H1 (cell line): Measurements from ENCODE around the gene SYTL5. TPM values are rescaled to one million over a fixed set of nuclear protein-coding genes. Genes with fewer than 3 reads are reported as not detected.

Experiments used
- CTCF ChIA-PET: fragments of 300-600 bp; sonication (Branson Sonifier 250); formaldehyde crosslinking; loops from one replicate; lab custom pipeline; 2021; ENCODE audit not compliant: partially characterized antibody; lab: Charles Lee
- POLR2A ChIA-PET: fragments of 300-600 bp; sonication (Branson Sonifier 250); formaldehyde crosslinking; loops from one replicate; lab custom pipeline; 2021; ENCODE audit warnings: inconsistent platforms; ENCODE audit not compliant: partially characterized antibody; lab: Charles Lee
- DNase-seq, 2 experiments: peaks; one replicate each; pipeline versions ENCODE4 v3.0.0 to v3.0.0-alpha.2; 2010 to 2022; ENCODE audit warnings: low spot score in 2 of 2, low read depth in 1 of 2, mixed read lengths in 1 of 2
- FAIRE-seq: peaks from 2 replicates; lab custom pipeline; 2011; peaks lifted over from hg19 to GRCh38; lab: Jason Lieb, UNC
- H2AFZ ChIP-seq: 2 replicates; pipeline ENCODE4 v1.8.1; 2012; ENCODE audit warnings: low read length, inconsistent platforms
- H2AK5ac ChIP-seq: 2 replicates; pipeline ENCODE4 v1.6.1; 2013; ENCODE audit warnings: low read depth, low read length
- H2BK120ac ChIP-seq: replicated peaks from 2 replicates; pipeline ENCODE3; 2013; ENCODE audit warnings: low read depth, low read length, inconsistent platforms
- H2BK12ac ChIP-seq: 2 replicates; pipeline ENCODE4 v1.6.1; 2013; ENCODE audit warnings: low read depth, low read length
- H2BK15ac ChIP-seq: 2 replicates; pipeline ENCODE4 v1.6.1; 2013; ENCODE audit warnings: low read length
- H2BK20ac ChIP-seq: 2 replicates; pipeline ENCODE4 v1.6.1; 2013; ENCODE audit warnings: low read length
- H2BK5ac ChIP-seq: 2 replicates; pipeline ENCODE4 v1.6.1; 2013; ENCODE audit warnings: low read depth, low read length
- H3K14ac ChIP-seq: 2 replicates; pipeline ENCODE4 v1.6.1; 2013; ENCODE audit warnings: inconsistent platforms; ENCODE audit not compliant: insufficient read length
- H3K18ac ChIP-seq: 2 replicates; pipeline ENCODE4 v1.6.1; 2013; ENCODE audit warnings: low read length; ENCODE audit errors: extremely low read depth
- H3K23ac ChIP-seq: 2 replicates; pipeline ENCODE4 v1.6.1; 2013; ENCODE audit warnings: inconsistent platforms; ENCODE audit not compliant: insufficient read length
- H3K23me2 ChIP-seq: 2 replicates; pipeline ENCODE4 v1.6.1; 2013; ENCODE audit warnings: low read depth, low read length
- H3K27ac ChIP-seq: 2 replicates; pipeline ENCODE4 v1.6.1; 2011; ENCODE audit warnings: low read depth, low read length, inconsistent platforms
- H3K27me3 ChIP-seq, 4 experiments: replicated peaks in 1 of 4; 1 replicate in 1 of 4; 2 replicates in 3 of 4; pipeline versions ENCODE4 v1.6.1 to v1.8.1; 2011 to 2013; ENCODE audit warnings: low read length in 3 of 4, mild to moderate bottlenecking in 3 of 4, inconsistent platforms in 2 of 4, mixed read lengths in 2 of 4, moderate library complexity in 1 of 4; ENCODE audit not compliant: control insufficient read depth in 3 of 4, insufficient read depth in 3 of 4; ENCODE audit errors: extremely low read depth in 1 of 4
- H3K36me3 ChIP-seq, 4 experiments: 2 replicates each; pipeline versions ENCODE4 v1.6.1 to v1.8.1; 2011 to 2013; ENCODE audit warnings: mild to moderate bottlenecking in 4 of 4, low read length in 3 of 4, moderate library complexity in 2 of 4, control low read depth in 1 of 4, inconsistent platforms in 1 of 4; ENCODE audit not compliant: insufficient read depth in 4 of 4, control insufficient read depth in 2 of 4
- H3K4ac ChIP-seq: replicated peaks from 2 replicates; pipeline ENCODE3; 2013; ENCODE audit warnings: low read length, low read depth, mixed read lengths, inconsistent platforms; ENCODE audit not compliant: insufficient read length
- H3K4me1 ChIP-seq, 4 experiments: replicated peaks in 1 of 4; 1 replicate in 1 of 4; 2 replicates in 3 of 4; pipeline versions ENCODE4 v1.6.1 to v1.8.1; 2011 to 2013; ENCODE audit warnings: low read length in 3 of 4, inconsistent platforms in 2 of 4, mixed read lengths in 1 of 4; ENCODE audit not compliant: insufficient read depth in 4 of 4, control insufficient read depth in 3 of 4
- H3K4me2 ChIP-seq, 2 experiments: 2 replicates each; pipeline versions ENCODE4 v1.6.1 to v1.8.1; 2011 to 2013; ENCODE audit warnings: low read depth in 2 of 2, low read length in 2 of 2, control low read depth in 1 of 2, inconsistent platforms in 1 of 2, mild to moderate bottlenecking in 1 of 2; ENCODE audit not compliant: insufficient read depth in 1 of 2
- H3K4me3 ChIP-seq, 4 experiments: fragments of 200-600, 300-600 bp in 1 of 4; sonication (generic), shearing (Covaris generic), sonication (Bioruptor Twin) in 1 of 4; 2 replicates each; pipeline versions ENCODE4 v1.5.1 to v1.8.1; 2011 to 2016; ENCODE audit warnings: low read length in 4 of 4, low read depth in 3 of 4, control low read depth in 2 of 4, inconsistent platforms in 2 of 4, mild to moderate bottlenecking in 2 of 4, mixed read lengths in 1 of 4, moderate library complexity in 1 of 4; ENCODE audit not compliant: insufficient read depth in 2 of 4; ENCODE audit errors: extremely low read depth in 1 of 4
- H3K56ac ChIP-seq: replicated peaks from 2 replicates; pipeline ENCODE3; 2013; ENCODE audit warnings: low read depth, mild to moderate bottlenecking, mixed read lengths, low read length, inconsistent platforms; ENCODE audit not compliant: insufficient read length
- H3K79me1 ChIP-seq: 2 replicates; pipeline ENCODE4 v1.6.1; 2013; ENCODE audit warnings: low read depth, low read length, control low read depth
- H3K79me2 ChIP-seq, 2 experiments: 2 replicates each; pipeline versions ENCODE4 v1.6.1 to v1.8.1; 2012 to 2013; ENCODE audit warnings: low read length in 2 of 2, mild to moderate bottlenecking in 2 of 2, inconsistent platforms in 1 of 2; ENCODE audit not compliant: insufficient read depth in 2 of 2, control insufficient read depth in 1 of 2
- H3K9ac ChIP-seq, 4 experiments: replicated peaks in 1 of 4; 1 replicate in 1 of 4; 2 replicates in 3 of 4; pipeline versions ENCODE4 v1.6.1 to v1.8.1; 2011 to 2013; ENCODE audit warnings: low read depth in 3 of 4, low read length in 3 of 4, control low read depth in 2 of 4, mild to moderate bottlenecking in 2 of 4, moderate library complexity in 2 of 4, inconsistent platforms in 1 of 4; ENCODE audit errors: extremely low read depth in 1 of 4
- H3K9me3 ChIP-seq, 2 experiments: 2 replicates each; pipeline versions ENCODE4 v1.6.1 to v1.8.1; 2012 to 2013; ENCODE audit warnings: mild to moderate bottlenecking in 2 of 2, moderate library complexity in 2 of 2, control low read depth in 1 of 2, inconsistent platforms in 1 of 2, low read depth in 1 of 2, low read length in 1 of 2, mixed read lengths in 1 of 2; ENCODE audit not compliant: insufficient read depth in 2 of 2
- H4K20me1 ChIP-seq, 2 experiments: replicated peaks in 1 of 2; 2 replicates each; pipeline versions ENCODE3 to v1.8.1; 2011 to 2013; ENCODE audit warnings: inconsistent platforms in 2 of 2, low read length in 2 of 2, mild to moderate bottlenecking in 1 of 2; ENCODE audit not compliant: insufficient read depth in 2 of 2, control insufficient read depth in 1 of 2
- H4K5ac ChIP-seq: 2 replicates; pipeline ENCODE4 v1.6.1; 2013; ENCODE audit warnings: low read length, low read depth, mixed read lengths, inconsistent platforms; ENCODE audit not compliant: insufficient read length
- H4K8ac ChIP-seq: 2 replicates; pipeline ENCODE4 v1.8.0; 2013; ENCODE audit warnings: mild to moderate bottlenecking, moderate library complexity, low read length, inconsistent platforms; ENCODE audit not compliant: insufficient read depth; ENCODE audit errors: extremely low read depth
- H4K91ac ChIP-seq: replicated peaks from 2 replicates; pipeline ENCODE3; 2013; ENCODE audit warnings: low read length, mixed read lengths, inconsistent platforms; ENCODE audit not compliant: insufficient read length
- ASH2L ChIP-seq: fragments of 200-600, 300-600 bp; sonication (generic); IDR thresholded peaks from one replicate; pipeline ENCODE4 v1.7.1; 2017; ENCODE audit warnings: low read length
- BACH1 ChIP-seq: IDR thresholded peaks from 2 replicates; pipeline ENCODE4 v1.6.1; 2012; ENCODE audit warnings: low read length, improper control_type of control experiment
- GABPA ChIP-seq: IDR thresholded peaks from 2 replicates; pipeline ENCODE4 v1.6.1; 2011; ENCODE audit warnings: mild to moderate bottlenecking, low read length, moderate library complexity, borderline replicate concordance; ENCODE audit not compliant: insufficient read depth
- POU5F1 ChIP-seq: IDR thresholded peaks from 2 replicates; pipeline ENCODE4 v1.6.1; 2011; ENCODE audit warnings: low read depth, mild to moderate bottlenecking, low read length, moderate library complexity
- RXRA ChIP-seq: IDR thresholded peaks from 2 replicates; pipeline ENCODE4 v1.6.1; 2011; ENCODE audit warnings: low read depth, mild to moderate bottlenecking, low read length, moderate library complexity; ENCODE audit not compliant: insufficient read depth
- SP2 ChIP-seq: IDR thresholded peaks from 2 replicates; pipeline ENCODE4 v1.6.1; 2012; ENCODE audit warnings: mild to moderate bottlenecking, low read length, inconsistent platforms
- SRF ChIP-seq: IDR thresholded peaks from 2 replicates; pipeline ENCODE4 v1.6.1; 2011; ENCODE audit warnings: mild to moderate bottlenecking, low read depth, low read length, moderate library complexity
- TAF1 ChIP-seq: IDR thresholded peaks from 2 replicates; pipeline ENCODE4 v1.6.1; 2011; ENCODE audit warnings: mild to moderate bottlenecking, low read depth, low read length
- TCF12 ChIP-seq: IDR thresholded peaks from 2 replicates; pipeline ENCODE4 v1.6.1; 2011; ENCODE audit warnings: low read depth, mild to moderate bottlenecking, low read length
- WGBS, 2 experiments: shearing (Covaris generic) in 1 of 2; methylation state at CpG; one replicate each; pipeline versions ENCODE4 v1.1.6 to v1.1.7; 2013 to 2015; ENCODE audit warnings: low lambda C conversion rate in 2 of 2, mixed read lengths in 2 of 2, inconsistent platforms in 1 of 2, low coverage in 1 of 2, missing lambda C conversion rate in 1 of 2; ENCODE audit not compliant: insufficient replicate concordance in 2 of 2, insufficient coverage in 1 of 2, insufficient read length in 1 of 2; ENCODE audit errors: extremely low coverage in 1 of 2, missing lambda C conversion rate in 1 of 2; 5-methylcytosine and 5-hydroxymethylcytosine counted together
- polyA plus RNA-seq, 7 experiments: library from polyadenylated mRNA; depleted of rRNA in 3 of 7; stranded (reverse) in 5 of 7; unstranded in 2 of 7; fragments of >200 nt in 5 of 7; fragments of 200-250 nt in 2 of 7; gene quantifications; 1 replicate in 5 of 7; 2 replicates in 1 of 7; 4 replicates in 1 of 7; pipeline versions ENCODE4 v1.2.1 to v1.2.3, GENCODE V29; 2011 to 2013; ENCODE audit warnings: missing spikeins in 2 of 7, mixed read lengths in 2 of 7
- total RNA-seq: library from RNA; stranded (reverse); fragmentation: NEBNext Ultra II Directional; extraction: Animal tissue kit (Norgen Biotek cat#: 25700); gene quantifications from 2 replicates; pipeline ENCODE4 v1.2.1, GENCODE V29; 2021
- TF ChIP-seq, protein P1 (sequence below): IDR thresholded peaks from 2 replicates; pipeline ENCODE4 v1.6.1; 2011; ENCODE audit warnings: low read length, improper control_type of control experiment

SYTL5 gene
- total and polyA plus RNA-seq, 2 of the 8 experiments (the other 6 are each of a cell fraction or from before 2014, with no cell fraction given) = 0.15 to 0.52 TPM

DNA sequence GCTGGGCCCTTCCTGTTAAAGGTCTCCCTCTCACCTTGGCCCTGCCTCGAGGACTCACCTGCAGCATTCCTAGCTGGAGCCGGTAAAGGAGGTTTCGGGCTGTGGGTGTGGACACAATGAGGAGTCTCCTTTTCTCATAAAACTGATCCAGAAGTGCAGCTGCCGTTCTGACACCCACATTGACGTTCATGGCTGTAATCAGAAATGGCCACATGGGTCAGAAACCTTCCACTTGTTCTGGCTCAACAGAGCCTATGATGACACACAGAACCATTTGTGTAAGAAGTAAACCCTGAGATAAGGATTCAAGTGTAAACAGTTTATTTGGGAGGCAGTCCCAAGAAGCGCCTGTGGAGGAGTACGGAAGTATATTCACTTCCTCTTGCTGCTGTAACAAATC lies 150.5 kb downstream of the SYTL5 start:
- ChIA-PET CTCF (interaction anchor here (1.4 kb wide), 1 partner anchor 9 kb away, joined by 3 read pairs; no protein-coding TSS in a partner anchor), POLR2A (no interaction called here)
- Histone ChIP-seq H4K8ac (no peak overlapping the region), H2BK120ac (no peak overlapping the region), H4K5ac (no peak overlapping the region), H2BK15ac (no peak overlapping the region), H2BK12ac (no peak overlapping the region), H3K27ac (no peak overlapping the region), H3K23ac (no peak overlapping the region), H4K91ac (no peak overlapping the region), H3K56ac (no peak overlapping the region), H3K79me1 (no peaks in the 10 kb centered on the region), H3K36me3 (no peaks in the 10 kb centered on the region), H3K14ac (no peak overlapping the region), H3K4me2 (no peak overlapping the region), H3K27me3 (no peaks in the 10 kb centered on the region), H2BK20ac (no peak overlapping the region), H3K9me3 (no peaks in the 10 kb centered on the region), H3K23me2 (no peaks in the 10 kb centered on the region), H3K9ac (no peak overlapping the region), H3K4ac (no peak overlapping the region), H3K79me2 (no peaks in the 10 kb centered on the region), H3K4me1 (no peaks in the 10 kb centered on the region), H2BK5ac (no peak overlapping the region), H3K4me3 (no peak overlapping the region), H3K18ac (no peak overlapping the region), H2AK5ac (no peak overlapping the region), H2AFZ (no peak overlapping the region), H4K20me1 (no peaks in the 10 kb centered on the region)
- FAIRE-seq = no peak
- 84% methylated on average over 5 of the region's 7 CpGs; no CpG with 5 or more reads in 1 of the 2 experiments for WGBS, 2 experiments
- no peak for DNase-seq
- TF ChIP-seq ASH2L = no peak
- TF ChIP-seq GABPA = no peak
- no peak for TF ChIP-seq TCF12
- TF ChIP-seq SRF = no peak
- TF ChIP-seq POU5F1 = no peak
- TF ChIP-seq, protein P1, sequence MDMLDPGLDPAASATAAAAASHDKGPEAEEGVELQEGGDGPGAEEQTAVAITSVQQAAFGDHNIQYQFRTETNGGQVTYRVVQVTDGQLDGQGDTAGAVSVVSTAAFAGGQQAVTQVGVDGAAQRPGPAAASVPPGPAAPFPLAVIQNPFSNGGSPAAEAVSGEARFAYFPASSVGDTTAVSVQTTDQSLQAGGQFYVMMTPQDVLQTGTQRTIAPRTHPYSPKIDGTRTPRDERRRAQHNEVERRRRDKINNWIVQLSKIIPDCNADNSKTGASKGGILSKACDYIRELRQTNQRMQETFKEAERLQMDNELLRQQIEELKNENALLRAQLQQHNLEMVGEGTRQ = no peak
- TF ChIP-seq RXRA = no peak
- no peak for TF ChIP-seq TAF1
- no peak for TF ChIP-seq BACH1
- TF ChIP-seq SP2 = no peak
